HUDEP-2 (cell line): ENCODE measurements around the gene SLC22A23.
A peak's percentile ranks its signal among the peaks of the same experiment; 100 is the strongest.

Experiments
- DNase-seq, 76 experiments: peaks; one replicate each; lab custom pipeline; 2025; ENCODE audit not compliant: unreplicated experiment in 76 of 76; lab: John Stamatoyannopoulos, UW

The SLC22A23 gene

DNA sequence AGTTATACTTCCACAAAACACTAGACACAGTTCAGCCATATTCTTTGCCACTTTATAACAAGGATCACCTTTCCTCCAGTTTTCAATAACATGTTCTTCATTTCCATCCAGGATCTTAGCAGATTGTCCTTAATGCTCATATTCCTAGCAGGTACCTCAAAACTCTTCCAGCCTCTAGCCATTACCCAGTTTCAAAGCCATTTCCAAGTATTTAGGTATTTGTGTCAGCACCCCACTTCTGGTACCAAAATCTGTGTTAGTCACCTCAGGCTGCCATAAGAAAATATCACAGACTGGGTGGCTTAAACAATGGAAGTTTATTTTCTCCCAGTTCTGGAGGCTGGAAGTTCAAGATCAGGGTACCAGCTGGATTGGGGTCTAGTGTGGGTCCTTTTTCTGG lies 23.2 kb upstream of the SLC22A23 start:
- no peak for DNase-seq

- peak in 1 of 76 experiments; percentile 25 for DNase-seq
Measured at GRCh38 chr6:3473773-3474172, 16.9 kb upstream of the SLC22A23 start.

- DNase-seq = no peak
Measured at GRCh38 chr6:3471711-3472110, 14.9 kb upstream of the SLC22A23 start.

DNA sequence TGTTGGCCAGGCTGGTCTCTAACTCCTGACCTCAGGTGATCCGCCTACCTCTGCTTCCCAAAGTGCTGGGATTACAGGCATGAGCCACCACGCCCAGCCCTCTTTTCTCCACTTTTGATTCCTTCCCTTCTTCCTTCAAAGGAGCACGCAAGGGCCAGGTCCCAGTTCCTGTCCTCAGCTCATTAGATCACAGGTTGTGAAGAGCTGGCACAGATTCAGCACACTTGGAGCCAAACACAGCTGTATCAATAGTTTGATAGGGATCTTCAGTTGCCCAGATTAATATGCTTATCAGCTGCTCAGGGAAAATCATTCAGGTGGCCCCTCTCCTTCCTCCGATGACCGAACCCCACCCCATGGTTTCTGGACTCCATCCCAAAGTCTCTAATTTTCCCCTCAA lies 14.4 kb upstream of the SLC22A23 start:
- DNase-seq = no peak

DNA sequence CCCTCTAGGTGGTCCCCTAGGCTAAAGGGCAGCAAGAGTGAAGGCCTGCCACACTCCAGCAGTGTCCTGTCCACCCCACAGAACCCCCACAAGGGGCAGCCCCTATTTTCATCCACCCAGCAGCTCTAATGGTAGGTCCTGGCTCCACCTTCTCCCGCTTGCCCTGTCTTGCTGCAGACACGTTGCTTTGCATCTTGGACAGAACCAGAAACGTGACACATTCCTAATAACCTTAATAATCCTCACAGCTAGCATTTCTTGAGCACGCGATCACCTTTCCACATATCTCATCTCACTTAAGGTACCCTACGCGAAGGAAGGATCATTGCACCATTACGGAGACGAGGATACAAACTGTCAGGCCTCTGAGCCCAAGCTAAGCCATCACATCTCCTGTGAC lies 11.7 kb upstream of the SLC22A23 start:
- DNase-seq = no peak

- no peak for DNase-seq
Measured at GRCh38 chr6:3467996-3468395, 11.1 kb upstream of the SLC22A23 start.

GRCh38 chr6:3466488-3467219 lies 9.8 kb upstream of the SLC22A23 start:
- no peak for DNase-seq

DNA sequence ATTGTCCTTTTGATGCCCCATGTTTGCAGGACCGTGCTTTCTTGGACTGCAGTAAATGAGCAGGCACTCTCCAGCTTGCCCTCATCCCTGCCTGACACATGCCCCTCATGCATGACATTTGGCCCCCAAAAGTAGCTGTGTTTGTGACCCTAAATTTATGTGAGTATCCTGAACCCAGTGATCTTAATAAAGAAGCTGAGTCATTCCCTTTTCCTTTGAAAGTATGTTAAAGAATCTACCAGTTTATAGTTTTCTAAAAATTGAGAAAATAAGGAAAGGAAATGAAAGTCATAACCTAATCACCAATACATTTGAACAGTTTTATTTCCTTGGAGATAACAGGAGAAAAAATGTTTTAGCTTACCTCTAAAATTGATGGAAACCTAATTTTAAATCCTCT lies 3.4 kb upstream of the SLC22A23 start:
- DNase-seq = no peak

- no peak for DNase-seq
Measured at GRCh38 chr6:3458706-3459421, 2.0 kb upstream of the SLC22A23 start.

GRCh38 chr6:3457710-3458602 lies 1.1 kb upstream of the SLC22A23 start:
- DNase-seq = peak in 22 of 76 experiments; percentile 11 to 58 (median 33)

- no peak for DNase-seq
Measured at GRCh38 chr6:3456395-3456897, 404 bp downstream of the SLC22A23 start.

DNA sequence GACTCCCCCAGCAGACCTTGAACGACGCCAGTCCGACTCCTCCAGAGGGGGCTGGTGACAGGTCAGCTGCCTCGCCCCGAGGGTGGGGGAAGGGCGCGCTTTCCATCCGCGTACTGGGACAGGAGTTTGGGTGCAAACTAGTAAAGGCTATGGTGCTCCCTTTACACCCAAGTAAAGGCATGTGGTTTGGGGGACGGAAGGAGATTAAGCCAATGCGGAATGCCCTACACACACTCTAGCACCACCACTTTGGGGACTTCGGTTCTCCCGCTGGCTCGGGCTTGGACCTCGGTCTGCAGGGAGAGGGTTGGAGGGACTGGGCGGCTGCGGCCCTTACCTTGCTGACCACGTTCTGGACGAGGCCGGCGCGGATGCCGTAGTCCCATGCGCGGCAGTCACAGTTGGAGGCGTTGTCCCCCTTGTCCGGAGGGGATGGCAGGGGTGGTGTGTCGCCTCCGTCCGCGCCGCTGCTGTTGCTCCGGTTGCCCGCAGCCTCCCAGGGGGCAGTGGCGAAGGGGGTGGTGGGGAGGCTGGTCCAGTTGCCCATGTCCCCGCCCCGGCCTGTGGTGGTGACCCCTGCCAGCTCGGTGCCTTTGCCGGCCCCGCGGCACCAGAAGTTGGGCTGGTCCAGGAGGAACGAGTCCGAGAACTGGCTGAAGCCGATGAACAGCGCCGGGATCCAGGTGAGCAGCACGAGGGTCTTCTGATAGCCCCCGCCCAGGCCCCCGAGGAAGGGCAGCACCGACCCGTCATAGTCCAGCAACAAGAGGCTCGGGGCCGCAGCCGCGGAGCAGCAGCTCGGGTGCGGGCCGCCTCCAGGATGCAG lies 1.1 kb downstream of the SLC22A23 start:
- peak in 33 of 76 experiments; percentile 12 to 85 (median 48) for DNase-seq

- DNase-seq = peak in 57 of 76 experiments; percentile 19 to 85 (median 49)
Measured at GRCh38 chr6:3455147-3455568, 1.7 kb downstream of the SLC22A23 start.

- peak in 2 of 76 experiments; percentile 16 to 17 for DNase-seq
Measured at GRCh38 chr6:3454273-3455010, 2.4 kb downstream of the SLC22A23 start.

- DNase-seq = peak in 2 of 76 experiments; percentile 22 to 26
Measured at GRCh38 chr6:3453413-3454272, 3.2 kb downstream of the SLC22A23 start.

GRCh38 chr6:3451498-3451897 lies 5.4 kb downstream of the SLC22A23 start:
- no peak for DNase-seq

GRCh38 chr6:3450888-3451287 lies 6.0 kb downstream of the SLC22A23 start:
- DNase-seq = no peak

- DNase-seq = no peak
Measured at GRCh38 chr6:3449750-3450305, 7.0 kb downstream of the SLC22A23 start.
